Transverse colon (tissue), 4 donors: ENCODE measurements around the gene NAMPT.

Experiments
- EP300 ChIP-seq: sonication (generic); formaldehyde crosslinking; IDR thresholded peaks from one replicate; pipeline ENCODE4 v1.6.1; 2017; ENCODE audit warnings: antibody characterized with exemption, low read depth
- POLR2A ChIP-seq: fragments of 450-650 bp; IDR thresholded peaks from one replicate; pipeline ENCODE4 v1.6.1; 2016; ENCODE audit warnings: antibody characterized with exemption, mild to moderate bottlenecking, moderate library complexity
- POLR2AphosphoS5 ChIP-seq, 3 donors: sonication (generic); formaldehyde crosslinking; IDR thresholded peaks; one replicate each; pipeline ENCODE4 v1.6.1; 2016; ENCODE audit warnings: antibody characterized with exemption in 3 of 3
- TF ChIP-seq, protein P1 (sequence below), 5 experiments: fragments of 200-600 bp in 3 of 5; fragments of 450-650 bp in 2 of 5; sonication (generic) in 3 of 5; IDR thresholded peaks; 1 replicate in 2 of 5; 2 replicates in 3 of 5; pipeline ENCODE4 v1.5.1; 2016 to 2017; ENCODE audit warnings: antibody characterized with exemption in 5 of 5, inconsistent platforms in 3 of 5, mild to moderate bottlenecking in 2 of 5, moderate library complexity in 1 of 5

DNA sequence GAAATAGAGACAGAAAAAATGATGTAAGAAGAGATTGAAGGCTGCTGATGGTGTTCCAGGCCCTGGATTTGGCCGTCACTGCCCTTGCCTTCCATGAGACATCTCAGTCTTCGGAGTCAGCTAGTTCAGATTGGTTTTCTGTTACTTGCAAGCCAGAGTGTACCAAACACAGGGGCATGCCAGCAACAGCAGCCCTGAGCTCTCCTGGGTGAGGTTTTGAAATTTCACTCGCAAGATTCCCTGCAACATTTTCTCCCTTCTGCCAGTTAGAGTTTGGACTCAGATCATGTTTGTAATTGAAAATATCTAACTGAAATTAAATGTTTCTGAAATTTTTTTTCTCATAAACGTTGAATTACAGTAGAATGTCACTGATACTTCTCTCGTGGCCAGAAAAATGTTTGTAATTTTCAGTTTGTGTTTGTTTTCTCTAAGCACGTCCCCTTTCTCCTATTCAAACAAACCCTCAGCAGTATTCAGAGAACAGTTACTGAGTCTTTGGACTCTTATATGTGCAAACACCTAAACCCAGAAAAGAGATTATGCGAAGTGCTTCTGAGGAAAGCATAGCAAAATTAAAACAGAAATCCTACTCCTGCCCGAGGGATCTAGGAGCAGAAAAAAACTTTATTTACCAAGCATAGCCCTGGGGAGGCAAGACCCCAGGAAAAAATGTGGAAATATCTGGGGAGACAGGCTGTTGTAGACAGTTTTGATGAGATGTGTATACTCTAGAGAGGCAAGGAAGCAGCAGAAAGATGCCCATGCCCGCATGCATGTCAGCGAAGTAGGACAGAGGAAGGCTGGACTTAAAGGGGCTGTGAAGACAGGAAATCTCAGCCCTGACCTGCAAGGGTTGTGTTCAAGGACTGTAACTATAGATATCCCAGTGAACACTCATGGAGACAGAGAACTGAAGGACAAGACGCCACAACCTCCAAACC lies 43.0 kb upstream of the NAMPT start:
- TF ChIP-seq POLR2A (no peak), EP300 (no peak), POLR2AphosphoS5 (IDR thresholded peaks at IDR 0.05) (no peak)
- TF ChIP-seq, protein P1, sequence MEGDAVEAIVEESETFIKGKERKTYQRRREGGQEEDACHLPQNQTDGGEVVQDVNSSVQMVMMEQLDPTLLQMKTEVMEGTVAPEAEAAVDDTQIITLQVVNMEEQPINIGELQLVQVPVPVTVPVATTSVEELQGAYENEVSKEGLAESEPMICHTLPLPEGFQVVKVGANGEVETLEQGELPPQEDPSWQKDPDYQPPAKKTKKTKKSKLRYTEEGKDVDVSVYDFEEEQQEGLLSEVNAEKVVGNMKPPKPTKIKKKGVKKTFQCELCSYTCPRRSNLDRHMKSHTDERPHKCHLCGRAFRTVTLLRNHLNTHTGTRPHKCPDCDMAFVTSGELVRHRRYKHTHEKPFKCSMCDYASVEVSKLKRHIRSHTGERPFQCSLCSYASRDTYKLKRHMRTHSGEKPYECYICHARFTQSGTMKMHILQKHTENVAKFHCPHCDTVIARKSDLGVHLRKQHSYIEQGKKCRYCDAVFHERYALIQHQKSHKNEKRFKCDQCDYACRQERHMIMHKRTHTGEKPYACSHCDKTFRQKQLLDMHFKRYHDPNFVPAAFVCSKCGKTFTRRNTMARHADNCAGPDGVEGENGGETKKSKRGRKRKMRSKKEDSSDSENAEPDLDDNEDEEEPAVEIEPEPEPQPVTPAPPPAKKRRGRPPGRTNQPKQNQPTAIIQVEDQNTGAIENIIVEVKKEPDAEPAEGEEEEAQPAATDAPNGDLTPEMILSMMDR (IDR thresholded peaks at IDR 0.05): no peak
